K562 (cell line): ENCODE measurements around the gene EIF2S2. TPM values are rescaled to one million over a fixed set of nuclear protein-coding genes. Genes with fewer than 3 reads are reported as not detected.
A peak's percentile ranks its signal among the peaks of the same experiment; 100 is the strongest.

Experiments
- BACH1 ChIP-seq: fragments of 200-800 bp; sonication (Bioruptor generic); IDR thresholded peaks from 2 replicates; pipeline ENCODE4 v1.6.1; 2016; ENCODE audit warnings: missing genetic modification characterization, missing compliant biosample characterization
- C11orf30 ChIP-seq: fragments of 450-650 bp; IDR thresholded peaks from 2 replicates; pipeline ENCODE4 v1.6.1; 2016; ENCODE audit warnings: low read depth, mild to moderate bottlenecking
- CEBPG ChIP-seq, 3 experiments: fragments of 200-800 bp in 1 of 3; sonication (Bioruptor generic) in 1 of 3; sonication (generic) in 1 of 3; formaldehyde crosslinking in 1 of 3; IDR thresholded peaks in 2 of 3; conservative IDR thresholded peaks in 1 of 3; 2 replicates each; pipeline versions ENCODE4 v1.6.1 to v1.8.0; 2016 to 2022; ENCODE audit warnings: missing compliant biosample characterization in 2 of 3, missing genetic modification characterization in 2 of 3, mild to moderate bottlenecking in 1 of 3, missing genetic modification reagents in 1 of 3
- EP300 ChIP-seq: IDR thresholded peaks from 2 replicates; pipeline ENCODE4 v1.6.1; 2012; ENCODE audit warnings: low read length, improper control_type of control experiment
- NFE2 ChIP-seq: IDR thresholded peaks from 2 replicates; pipeline ENCODE4 v1.6.1; 2014; ENCODE audit warnings: antibody characterized with exemption, low read depth
- NR2C2 ChIP-seq, 2 experiments: fragments of 200-800 bp in 1 of 2; sonication (Bioruptor generic) in 1 of 2; sonication (generic) in 1 of 2; formaldehyde crosslinking in 1 of 2; IDR thresholded peaks; 2 replicates each; pipeline versions ENCODE4 v1.6.1 to v1.8.0; 2016 to 2022; ENCODE audit warnings: mild to moderate bottlenecking in 1 of 2, missing compliant biosample characterization in 1 of 2, missing genetic modification characterization in 1 of 2, missing genetic modification reagents in 1 of 2
- PHF21A ChIP-seq: fragments of 450-650 bp; IDR thresholded peaks from 2 replicates; pipeline ENCODE4 v1.6.1; 2017; ENCODE audit warnings: low read depth, borderline replicate concordance
- SIN3A ChIP-seq, 2 experiments: fragments of 150-350 bp in 1 of 2; IDR thresholded peaks; 2 replicates each; pipeline ENCODE4 v1.6.1; 2011 to 2016; ENCODE audit warnings: borderline replicate concordance in 2 of 2, low read depth in 2 of 2, low read length in 2 of 2, mild to moderate bottlenecking in 2 of 2, moderate library complexity in 2 of 2; ENCODE audit not compliant: control insufficient read depth in 1 of 2
- TAF7 ChIP-seq: fragments of 450-650 bp; IDR thresholded peaks from 2 replicates; pipeline ENCODE4 v1.6.1; 2016; ENCODE audit warnings: missing genetic modification characterization, missing compliant biosample characterization
- ZNF431 ChIP-seq: sonication (generic); formaldehyde crosslinking; IDR thresholded peaks from 2 replicates; pipeline ENCODE4 v1.8.0; 2022; ENCODE audit warnings: mild to moderate bottlenecking, missing genetic modification reagents
- polyA plus RNA-seq, 8 experiments: library from polyadenylated mRNA; depleted of rRNA in 4 of 8; stranded (reverse) in 5 of 8; unstranded in 3 of 8; fragments of >200 nt; fragmentation: Nextera tagmentation in 2 of 8; fragmentation: Illumina TruSeq in 1 of 8; extraction: Ambion mirVana in 2 of 8; extraction: Trizol in 1 of 8; gene quantifications; 2 replicates each; pipeline versions ENCODE4 v1.2.1 to v1.2.3, GENCODE V29; 2011 to 2014; ENCODE audit warnings: inconsistent platforms in 1 of 8, missing spikeins in 1 of 8
- total RNA-seq, 7 experiments: library from RNA; depleted of rRNA in 6 of 7; stranded (reverse); fragments of >200 nt in 6 of 7; fragmentation: Illumina TruSeq in 2 of 7; extraction: Trizol in 2 of 7; gene quantifications; 2 replicates each; pipeline versions ENCODE4 v1.2.1 to v1.2.3, GENCODE V29; 2011 to 2021; ENCODE audit warnings: low replicate concordance in 1 of 7
- TF ChIP-seq, protein P1 (sequence below), 3 experiments: fragments of 200-800 bp in 1 of 3; fragments of 250-450 bp in 1 of 3; fragments of 450-650 bp in 1 of 3; sonication (Bioruptor Pico) in 1 of 3; sonication (Bioruptor generic) in 1 of 3; formaldehyde crosslinking in 1 of 3; IDR thresholded peaks; 2 replicates each; pipeline versions ENCODE4 v1.6.1 to v1.8.0; 2016 to 2022; ENCODE audit warnings: mild to moderate bottlenecking in 2 of 3, missing genetic modification characterization in 2 of 3, missing compliant biosample characterization in 1 of 3, moderate library complexity in 1 of 3
- TF ChIP-seq, protein P2 (sequence below), 2 experiments: fragments of 450-650 bp; IDR thresholded peaks; 2 replicates each; pipeline ENCODE4 v1.6.1; 2018; ENCODE audit warnings: mild to moderate bottlenecking in 2 of 2, low read depth in 1 of 2; ENCODE audit not compliant: partially characterized antibody in 2 of 2
- TF ChIP-seq, protein P3 (sequence below), 2 experiments: fragments of 450-650 bp; IDR thresholded peaks; 2 replicates each; pipeline ENCODE4 v1.6.1; 2016
- TF ChIP-seq, protein P4 (sequence below): fragments of 250-450 bp; sonication (Bioruptor Pico); IDR thresholded peaks from 2 replicates; pipeline ENCODE4 v1.5.0; 2021

Gene EIF2S2
- total and polyA plus RNA-seq, 9 of the 15 experiments (the other 6 are each of a cell fraction or from before 2014, with no cell fraction given), result 79.7 to 220 (median 154) TPM

DNA sequence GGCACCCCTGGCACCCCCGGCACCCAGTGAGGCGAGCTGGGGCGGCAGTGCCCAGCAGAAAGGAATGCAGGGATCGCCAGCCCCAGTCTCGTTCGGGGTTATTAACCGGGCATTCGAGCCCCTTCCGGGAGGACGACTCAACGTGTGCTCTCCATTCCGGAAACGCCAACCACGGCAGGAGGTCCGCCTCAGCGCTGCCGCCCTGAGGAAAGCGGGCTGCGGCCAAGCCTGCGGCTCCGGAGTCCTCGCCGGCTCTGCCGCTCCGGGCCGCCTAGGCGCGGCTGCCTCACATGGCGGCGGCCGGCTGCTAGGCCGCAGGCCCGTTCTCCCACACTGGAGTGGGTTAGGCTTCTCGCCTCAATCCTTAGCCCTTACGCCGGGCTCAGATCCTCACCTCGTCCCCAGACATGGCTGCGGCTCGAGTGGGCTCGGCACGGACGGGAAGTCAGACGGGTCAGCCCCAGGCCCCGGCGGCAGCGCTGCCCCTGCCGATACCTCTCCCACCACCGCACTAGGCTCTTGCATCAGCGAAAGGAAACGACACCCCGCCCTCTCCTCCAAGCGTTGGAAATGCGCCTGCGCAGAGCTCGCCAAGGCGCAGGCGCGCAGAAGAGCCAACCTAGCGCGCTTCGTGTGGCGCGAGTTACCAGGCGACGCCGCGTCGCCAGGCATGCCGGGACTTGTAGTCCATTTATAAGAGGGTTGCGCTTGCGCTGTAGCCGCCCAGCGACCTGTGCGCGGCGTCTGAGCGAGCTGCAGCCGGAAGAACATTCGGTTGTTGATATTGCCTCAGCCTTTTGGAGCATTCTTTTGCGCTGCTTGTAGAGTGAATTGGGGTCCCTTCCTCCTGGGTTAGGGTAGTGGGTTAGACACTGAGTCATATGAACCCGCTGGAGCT is at the start of gene EIF2S2 (continued):
- TF ChIP-seq ZNF431 (CRISPR knock-in tag), result peak; percentile 59
- peak; percentile 44; the same call in 1 of the 2 replicates for TF ChIP-seq C11orf30
- TF ChIP-seq, protein P1, sequence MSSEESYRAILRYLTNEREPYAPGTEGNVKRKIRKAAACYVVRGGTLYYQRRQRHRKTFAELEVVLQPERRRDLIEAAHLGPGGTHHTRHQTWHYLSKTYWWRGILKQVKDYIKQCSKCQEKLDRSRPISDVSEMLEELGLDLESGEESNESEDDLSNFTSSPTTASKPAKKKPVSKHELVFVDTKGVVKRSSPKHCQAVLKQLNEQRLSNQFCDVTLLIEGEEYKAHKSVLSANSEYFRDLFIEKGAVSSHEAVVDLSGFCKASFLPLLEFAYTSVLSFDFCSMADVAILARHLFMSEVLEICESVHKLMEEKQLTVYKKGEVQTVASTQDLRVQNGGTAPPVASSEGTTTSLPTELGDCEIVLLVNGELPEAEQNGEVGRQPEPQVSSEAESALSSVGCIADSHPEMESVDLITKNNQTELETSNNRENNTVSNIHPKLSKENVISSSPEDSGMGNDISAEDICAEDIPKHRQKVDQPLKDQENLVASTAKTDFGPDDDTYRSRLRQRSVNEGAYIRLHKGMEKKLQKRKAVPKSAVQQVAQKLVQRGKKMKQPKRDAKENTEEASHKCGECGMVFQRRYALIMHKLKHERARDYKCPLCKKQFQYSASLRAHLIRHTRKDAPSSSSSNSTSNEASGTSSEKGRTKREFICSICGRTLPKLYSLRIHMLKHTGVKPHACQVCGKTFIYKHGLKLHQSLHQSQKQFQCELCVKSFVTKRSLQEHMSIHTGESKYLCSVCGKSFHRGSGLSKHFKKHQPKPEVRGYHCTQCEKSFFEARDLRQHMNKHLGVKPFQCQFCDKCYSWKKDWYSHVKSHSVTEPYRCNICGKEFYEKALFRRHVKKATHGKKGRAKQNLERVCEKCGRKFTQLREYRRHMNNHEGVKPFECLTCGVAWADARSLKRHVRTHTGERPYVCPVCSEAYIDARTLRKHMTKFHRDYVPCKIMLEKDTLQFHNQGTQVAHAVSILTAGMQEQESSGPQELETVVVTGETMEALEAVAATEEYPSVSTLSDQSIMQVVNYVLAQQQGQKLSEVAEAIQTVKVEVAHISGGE (CRISPR knock-in tag; IDR thresholded peaks at IDR 0.05), result peak; percentile 29 to 90 (median 50); a peak in 4 of 6 replicates
- TF ChIP-seq, protein P2, sequence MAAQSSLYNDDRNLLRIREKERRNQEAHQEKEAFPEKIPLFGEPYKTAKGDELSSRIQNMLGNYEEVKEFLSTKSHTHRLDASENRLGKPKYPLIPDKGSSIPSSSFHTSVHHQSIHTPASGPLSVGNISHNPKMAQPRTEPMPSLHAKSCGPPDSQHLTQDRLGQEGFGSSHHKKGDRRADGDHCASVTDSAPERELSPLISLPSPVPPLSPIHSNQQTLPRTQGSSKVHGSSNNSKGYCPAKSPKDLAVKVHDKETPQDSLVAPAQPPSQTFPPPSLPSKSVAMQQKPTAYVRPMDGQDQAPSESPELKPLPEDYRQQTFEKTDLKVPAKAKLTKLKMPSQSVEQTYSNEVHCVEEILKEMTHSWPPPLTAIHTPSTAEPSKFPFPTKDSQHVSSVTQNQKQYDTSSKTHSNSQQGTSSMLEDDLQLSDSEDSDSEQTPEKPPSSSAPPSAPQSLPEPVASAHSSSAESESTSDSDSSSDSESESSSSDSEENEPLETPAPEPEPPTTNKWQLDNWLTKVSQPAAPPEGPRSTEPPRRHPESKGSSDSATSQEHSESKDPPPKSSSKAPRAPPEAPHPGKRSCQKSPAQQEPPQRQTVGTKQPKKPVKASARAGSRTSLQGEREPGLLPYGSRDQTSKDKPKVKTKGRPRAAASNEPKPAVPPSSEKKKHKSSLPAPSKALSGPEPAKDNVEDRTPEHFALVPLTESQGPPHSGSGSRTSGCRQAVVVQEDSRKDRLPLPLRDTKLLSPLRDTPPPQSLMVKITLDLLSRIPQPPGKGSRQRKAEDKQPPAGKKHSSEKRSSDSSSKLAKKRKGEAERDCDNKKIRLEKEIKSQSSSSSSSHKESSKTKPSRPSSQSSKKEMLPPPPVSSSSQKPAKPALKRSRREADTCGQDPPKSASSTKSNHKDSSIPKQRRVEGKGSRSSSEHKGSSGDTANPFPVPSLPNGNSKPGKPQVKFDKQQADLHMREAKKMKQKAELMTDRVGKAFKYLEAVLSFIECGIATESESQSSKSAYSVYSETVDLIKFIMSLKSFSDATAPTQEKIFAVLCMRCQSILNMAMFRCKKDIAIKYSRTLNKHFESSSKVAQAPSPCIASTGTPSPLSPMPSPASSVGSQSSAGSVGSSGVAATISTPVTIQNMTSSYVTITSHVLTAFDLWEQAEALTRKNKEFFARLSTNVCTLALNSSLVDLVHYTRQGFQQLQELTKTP (IDR thresholded peaks at IDR 0.05; ENCODE audit: low read depth in 1 of 2, partially characterized antibody in 2 of 2), result peak; percentile 87 to 96
- TF ChIP-seq BACH1 (tag), result no peak
- TF ChIP-seq NFE2, result no peak
- TF ChIP-seq TAF7, result peak; percentile 70
- TF ChIP-seq, protein P3, sequence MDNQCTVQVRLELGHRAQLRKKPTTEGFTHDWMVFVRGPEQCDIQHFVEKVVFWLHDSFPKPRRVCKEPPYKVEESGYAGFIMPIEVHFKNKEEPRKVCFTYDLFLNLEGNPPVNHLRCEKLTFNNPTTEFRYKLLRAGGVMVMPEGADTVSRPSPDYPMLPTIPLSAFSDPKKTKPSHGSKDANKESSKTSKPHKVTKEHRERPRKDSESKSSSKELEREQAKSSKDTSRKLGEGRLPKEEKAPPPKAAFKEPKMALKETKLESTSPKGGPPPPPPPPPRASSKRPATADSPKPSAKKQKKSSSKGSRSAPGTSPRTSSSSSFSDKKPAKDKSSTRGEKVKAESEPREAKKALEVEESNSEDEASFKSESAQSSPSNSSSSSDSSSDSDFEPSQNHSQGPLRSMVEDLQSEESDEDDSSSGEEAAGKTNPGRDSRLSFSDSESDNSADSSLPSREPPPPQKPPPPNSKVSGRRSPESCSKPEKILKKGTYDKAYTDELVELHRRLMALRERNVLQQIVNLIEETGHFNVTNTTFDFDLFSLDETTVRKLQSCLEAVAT (IDR thresholded peaks at IDR 0.05), result peak; percentile 8 to 79; a peak in 2 of 4 replicates
- TF ChIP-seq NR2C2 (CRISPR knock-in tag; IDR thresholded peaks at IDR 0.05), result no peak; the same call in 1 of the 2 replicates
- peak; percentile 96 for TF ChIP-seq NR2C2 (tag; IDR thresholded peaks at IDR 0.05)
- TF ChIP-seq SIN3A (IDR thresholded peaks at IDR 0.05; ENCODE audit: borderline replicate concordance in 2 of 2, control insufficient read depth in 1 of 2, low read depth in 2 of 2, low read length in 2 of 2), result peak; percentile 32 to 55; a peak in 2 of 4 replicates
- TF ChIP-seq, protein P4, sequence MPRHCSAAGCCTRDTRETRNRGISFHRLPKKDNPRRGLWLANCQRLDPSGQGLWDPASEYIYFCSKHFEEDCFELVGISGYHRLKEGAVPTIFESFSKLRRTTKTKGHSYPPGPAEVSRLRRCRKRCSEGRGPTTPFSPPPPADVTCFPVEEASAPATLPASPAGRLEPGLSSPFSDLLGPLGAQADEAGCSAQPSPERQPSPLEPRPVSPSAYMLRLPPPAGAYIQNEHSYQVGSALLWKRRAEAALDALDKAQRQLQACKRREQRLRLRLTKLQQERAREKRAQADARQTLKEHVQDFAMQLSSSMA (CRISPR knock-in tag), result peak; percentile 53; the same call in 1 of the 2 replicates
- TF ChIP-seq PHF21A, result no peak
- peak; percentile 99 for TF ChIP-seq CEBPG (CRISPR knock-in tag; IDR thresholded peaks at IDR 0.05)
- TF ChIP-seq CEBPG (tag; conservative IDR thresholded peaks at IDR 0.05 in 1 of 2, IDR thresholded peaks at IDR 0.05 in 1 of 2), result peak; percentile 96 to 97
- TF ChIP-seq EP300, result peak; percentile 16; the same call in 1 of the 2 replicates
